HG02840 (cell line): ENCODE measurements around the gene LILRB1.
"Not testable (repeated sequence)": the region's sequence is repeated elsewhere in the genome, so short reads cannot be mapped to it uniquely, and the experiment has no call there.

Source experiments
- ATAC-seq: cut with Tn5 transposase; IDR thresholded peaks from one replicate; pipeline ENCODE4 v1.9.1; 2021; ENCODE audit warnings: mild to moderate bottlenecking, moderate library complexity, moderate number of reproducible peaks; ENCODE audit not compliant: unreplicated experiment, low FRiP score

LILRB1 gene

DNA sequence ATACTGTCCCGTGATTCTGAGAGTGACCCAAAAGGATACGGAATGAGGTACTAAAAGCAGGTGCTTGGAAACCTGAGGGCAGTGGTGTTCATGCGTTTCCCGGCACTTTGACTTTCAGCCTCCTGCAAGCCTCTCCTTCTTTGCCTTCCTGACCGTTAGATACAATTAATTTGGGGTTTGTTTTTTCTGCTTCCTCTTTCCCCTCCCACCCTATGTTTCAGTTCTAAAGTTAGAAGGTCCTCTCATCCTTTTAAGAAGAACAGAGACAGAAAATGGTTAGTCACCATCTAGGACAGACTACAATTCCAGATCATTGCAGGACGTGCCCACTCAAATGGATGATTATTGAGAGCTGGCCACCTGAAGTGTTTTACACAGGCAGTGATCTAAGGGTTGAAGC lies 30.7 kb downstream of the LILRB1 start:
- ATAC-seq = no peak

DNA sequence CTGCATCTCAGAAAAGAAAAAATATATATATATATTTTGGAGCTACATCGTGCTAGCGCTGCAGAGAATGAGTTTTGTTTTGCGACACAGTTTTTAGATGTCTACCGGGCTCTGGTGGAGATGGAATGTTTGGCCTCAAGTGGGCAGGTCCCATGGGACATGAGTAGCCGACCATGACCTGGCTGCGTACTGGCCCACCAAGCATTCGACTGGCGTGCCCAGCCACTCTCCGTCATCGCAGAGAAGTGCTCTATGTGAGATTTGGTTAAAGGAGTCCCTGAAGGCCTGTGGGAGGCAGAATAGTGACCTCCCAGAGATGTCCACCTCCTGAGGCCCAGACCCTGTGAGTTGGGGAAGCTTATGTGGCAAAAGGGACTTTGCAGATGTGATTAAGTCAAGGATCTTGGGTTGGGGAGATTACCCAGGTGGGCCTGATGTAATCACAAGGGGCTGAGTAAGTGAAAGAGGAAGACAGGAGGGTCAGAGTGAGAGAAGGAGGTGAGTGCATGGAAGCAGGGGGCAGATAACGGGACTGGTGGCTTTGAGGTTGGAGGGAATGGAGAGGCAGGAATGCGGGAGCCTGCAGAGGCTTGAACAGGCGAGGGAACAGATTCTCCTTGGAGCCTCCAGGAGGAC lies 31.7 kb downstream of the LILRB1 start:
- ATAC-seq = no peak

DNA sequence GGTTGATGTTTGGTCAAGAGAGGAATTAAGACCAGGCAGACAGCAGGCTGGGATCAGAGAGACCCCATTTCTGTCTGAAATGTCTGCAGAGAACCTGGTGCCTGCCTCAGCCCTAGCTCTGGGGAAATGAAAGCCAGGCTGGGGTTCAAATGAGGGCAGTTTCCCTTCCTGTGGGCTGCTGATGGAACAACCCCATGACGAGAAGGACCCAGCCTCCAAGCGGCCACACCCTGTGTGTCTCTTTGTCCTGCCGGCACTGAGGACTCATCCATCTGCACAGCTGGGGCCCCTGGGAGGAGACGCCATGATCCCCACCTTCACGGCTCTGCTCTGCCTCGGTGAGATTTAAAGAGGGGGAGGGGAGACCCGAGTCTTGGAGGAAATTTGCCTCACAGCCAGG lies 32.4 kb downstream of the LILRB1 start, which contains the start of gene LILRB4:
LILRB4 (plus strand) TSS at position 256 of the 400 bp plus-strand sequence; CDS start at position 305, 49 bp downstream.
- no peak for ATAC-seq

DNA sequence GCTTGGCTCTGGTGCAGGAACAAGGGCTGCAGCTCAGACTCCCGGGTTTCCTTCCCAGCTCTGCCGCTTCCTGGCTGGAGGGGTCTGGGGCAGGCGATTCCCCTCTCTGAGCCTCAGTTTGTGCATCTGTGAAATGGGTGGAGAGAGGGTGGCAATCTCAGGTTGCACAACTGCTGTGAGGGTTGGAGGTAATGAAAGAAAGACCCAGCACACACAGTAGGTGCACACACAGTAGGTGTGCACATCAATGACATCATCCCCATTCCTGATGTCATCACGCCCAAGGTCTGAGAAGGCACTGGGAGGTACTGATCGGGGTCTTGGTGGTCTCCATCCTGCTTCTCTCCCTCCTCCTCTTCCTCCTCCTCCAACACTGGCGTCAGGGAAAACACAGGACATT lies 35.2 kb downstream of the LILRB1 start:
- no peak for ATAC-seq

DNA sequence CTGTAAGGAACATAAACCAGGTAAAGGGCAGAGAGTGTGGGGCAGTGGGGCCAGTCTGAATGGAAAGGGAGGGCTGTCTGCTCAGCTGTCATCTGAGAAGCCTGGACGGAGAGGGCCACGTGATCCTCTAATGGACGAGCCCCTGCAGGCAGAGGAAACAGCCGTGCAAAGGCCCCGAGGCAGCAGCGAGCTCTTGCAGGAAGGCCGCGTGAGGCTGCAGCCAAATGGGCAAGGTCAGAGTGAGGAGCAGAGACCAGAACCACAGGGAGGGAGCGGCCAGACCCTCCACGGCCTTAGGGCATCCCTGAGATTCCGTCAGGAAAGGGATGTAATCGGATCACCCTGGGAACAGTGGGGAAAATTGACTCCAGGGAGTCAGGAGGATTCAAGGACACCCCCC lies 36.9 kb downstream of the LILRB1 start:
- ATAC-seq = no peak

DNA sequence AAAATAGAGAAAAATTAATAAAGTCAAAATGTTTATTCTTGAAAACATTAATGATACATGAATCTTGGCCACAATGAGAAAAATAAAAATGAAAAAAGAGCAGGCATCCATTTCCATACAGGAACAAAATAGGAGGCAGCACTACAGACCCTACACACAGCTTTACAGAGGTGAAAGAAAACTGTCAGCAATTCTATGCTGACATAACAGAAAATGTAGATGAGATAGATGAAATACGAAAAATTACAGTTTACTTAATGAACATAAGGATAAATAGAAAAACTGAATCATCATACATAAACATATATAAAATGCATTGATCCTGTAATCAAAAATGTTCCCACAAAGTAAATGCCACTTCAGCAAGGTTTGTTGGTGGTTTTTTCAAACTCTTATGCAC lies 38.1 kb downstream of the LILRB1 start:
- ATAC-seq = no peak

DNA sequence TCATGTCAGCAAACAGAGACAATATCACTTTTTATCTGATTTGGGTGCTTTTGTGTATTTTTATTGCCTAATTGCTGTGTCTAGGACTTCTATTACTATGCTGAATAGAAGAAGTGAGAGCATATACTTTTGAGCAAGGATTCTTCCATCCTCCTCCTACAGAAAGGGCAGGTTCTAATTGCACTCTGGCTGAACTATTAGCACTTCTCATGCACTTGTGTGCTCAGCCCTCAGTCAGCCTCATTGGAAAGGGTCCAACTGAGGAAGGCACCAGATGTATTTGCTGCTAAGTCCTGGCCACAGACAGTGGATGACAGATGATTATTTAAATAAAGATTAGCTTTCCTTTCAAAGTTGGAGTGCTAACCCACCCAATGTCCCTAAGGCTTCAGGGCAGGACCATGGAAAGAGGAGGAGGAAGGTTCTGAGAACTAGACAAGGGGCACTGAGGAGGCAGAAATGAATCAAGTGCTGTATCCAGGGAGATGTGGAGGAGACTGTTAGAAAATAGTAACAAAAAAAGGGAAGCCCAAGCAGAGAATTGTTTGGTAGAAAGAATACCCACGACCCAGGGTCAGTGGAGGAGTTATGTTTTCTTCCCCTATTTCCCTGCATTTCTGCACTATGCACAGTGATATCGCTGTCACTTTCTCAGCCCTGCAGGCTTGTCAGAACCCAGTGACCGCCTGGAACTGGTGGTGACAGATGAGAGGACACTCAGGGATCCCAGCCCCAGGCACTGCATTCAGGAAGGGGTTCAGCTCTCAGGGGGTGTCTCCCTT lies 40.5 kb downstream of the LILRB1 start:
- ATAC-seq = no peak

DNA sequence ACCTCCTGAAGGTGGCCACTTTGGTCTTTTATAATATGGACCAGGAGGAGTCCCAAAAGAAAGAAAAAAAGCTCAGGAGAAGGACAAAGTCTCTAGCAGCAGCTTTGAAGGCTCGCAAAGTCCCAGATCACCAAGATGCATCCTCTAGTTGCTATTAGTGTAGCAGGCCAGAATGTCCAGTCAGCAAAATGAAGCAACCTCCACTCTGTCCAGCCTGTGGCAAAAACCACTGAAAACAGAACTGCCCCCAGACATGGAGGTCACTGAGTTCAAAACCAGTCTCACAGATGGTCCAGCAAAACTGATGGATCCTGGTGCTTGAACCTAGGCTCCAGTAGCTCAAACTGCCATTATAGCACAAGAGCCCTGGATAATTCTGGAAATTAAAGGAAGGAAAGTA lies 42.9 kb downstream of the LILRB1 start:
- ATAC-seq = no peak

DNA sequence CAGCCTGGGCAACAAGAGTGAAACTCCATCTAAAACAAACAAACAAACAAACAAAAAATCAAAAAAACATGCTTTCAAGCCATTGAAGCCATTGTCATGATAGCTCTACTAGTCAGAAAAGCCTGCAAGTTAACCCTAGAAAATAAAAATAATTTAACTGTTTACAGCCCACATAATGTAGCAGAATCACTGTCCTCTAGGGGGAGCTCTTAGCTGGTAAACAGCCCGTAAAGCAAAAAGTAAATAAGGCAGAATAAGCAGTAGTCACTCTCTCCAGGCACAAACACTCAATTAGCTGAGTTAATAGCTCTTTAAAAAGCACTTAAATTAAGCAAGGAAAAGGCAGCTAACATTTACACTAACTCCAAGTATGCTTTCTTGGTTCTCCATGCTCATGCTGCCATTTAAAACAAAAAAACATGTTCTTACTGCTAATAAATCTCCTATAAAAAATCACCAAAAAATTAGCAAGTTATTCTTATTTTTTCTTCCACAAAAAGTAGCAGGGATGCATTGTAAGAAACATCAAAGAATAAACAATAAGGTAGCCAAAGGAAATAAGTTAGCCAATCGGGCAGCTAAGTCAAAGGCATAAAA lies 43.8 kb downstream of the LILRB1 start:
- no peak for ATAC-seq

DNA sequence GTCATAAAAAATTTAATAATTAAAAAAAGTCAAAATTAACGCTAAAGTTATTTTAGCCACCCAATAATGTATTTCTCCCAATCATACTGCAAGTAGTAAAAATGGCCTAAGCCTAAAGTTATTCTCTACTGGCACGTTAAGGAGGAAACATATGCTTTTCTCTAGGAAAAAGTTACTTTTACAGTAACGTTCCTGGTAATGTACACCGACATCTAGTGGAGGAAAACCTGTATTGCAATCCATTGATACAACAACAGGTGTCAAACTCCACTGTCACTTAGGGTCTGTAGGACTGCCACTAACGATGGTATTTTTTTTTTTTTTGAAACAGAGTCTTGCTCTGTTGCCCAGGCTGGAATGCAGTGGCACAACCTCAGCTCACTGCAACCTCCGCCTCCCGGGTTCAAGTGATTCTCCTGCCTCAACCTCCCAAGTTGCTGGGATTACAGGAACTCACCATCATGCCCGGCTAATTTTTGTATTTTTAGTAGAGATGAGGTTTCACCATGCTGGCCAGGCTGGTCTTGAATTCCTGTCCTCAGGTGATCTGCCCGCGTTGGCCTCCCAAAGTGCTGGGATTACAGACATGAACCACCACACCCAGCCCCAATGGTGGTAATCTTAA lies 46.0 kb downstream of the LILRB1 start:
- not testable (repeated sequence) for ATAC-seq

DNA sequence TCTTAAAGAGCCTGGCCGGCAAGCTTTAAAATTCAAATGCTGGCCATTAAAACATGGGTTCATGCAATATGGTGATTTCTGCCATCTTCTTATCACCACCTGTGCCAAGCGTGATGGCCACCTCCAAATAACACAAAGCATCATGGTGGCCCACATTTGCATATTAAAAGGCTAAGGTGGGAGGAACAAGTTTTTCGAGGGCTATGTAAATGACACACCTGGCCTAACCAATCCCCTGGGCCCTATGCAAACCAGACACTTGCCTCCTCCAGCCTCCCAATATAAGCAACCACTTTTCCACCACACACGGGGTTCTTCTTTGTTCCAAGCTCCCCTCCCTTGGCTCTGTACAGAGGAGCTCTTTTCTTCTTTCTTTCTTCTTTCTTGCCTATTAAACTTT lies 46.9 kb downstream of the LILRB1 start:
- no peak for ATAC-seq

DNA sequence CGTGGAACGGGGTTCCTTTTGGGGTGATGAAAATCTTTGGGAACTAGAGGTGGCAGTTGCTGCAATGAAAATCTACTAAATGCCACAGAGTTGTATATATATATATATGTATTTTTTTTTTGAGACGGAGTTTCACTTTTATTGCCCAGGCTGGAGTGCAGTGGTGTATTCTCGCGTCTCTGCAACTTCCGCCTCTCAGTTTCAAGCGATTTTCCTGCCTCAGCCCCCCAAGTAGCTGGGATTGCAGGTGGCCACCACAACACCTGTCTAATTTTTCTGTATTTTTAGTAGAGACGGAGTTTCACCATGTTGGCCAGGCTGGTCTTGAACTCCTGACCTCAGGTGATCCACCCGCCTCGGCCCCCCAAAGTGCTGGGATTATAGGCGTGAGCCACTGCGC lies 51.3 kb downstream of the LILRB1 start:
- not testable (repeated sequence) for ATAC-seq

DNA sequence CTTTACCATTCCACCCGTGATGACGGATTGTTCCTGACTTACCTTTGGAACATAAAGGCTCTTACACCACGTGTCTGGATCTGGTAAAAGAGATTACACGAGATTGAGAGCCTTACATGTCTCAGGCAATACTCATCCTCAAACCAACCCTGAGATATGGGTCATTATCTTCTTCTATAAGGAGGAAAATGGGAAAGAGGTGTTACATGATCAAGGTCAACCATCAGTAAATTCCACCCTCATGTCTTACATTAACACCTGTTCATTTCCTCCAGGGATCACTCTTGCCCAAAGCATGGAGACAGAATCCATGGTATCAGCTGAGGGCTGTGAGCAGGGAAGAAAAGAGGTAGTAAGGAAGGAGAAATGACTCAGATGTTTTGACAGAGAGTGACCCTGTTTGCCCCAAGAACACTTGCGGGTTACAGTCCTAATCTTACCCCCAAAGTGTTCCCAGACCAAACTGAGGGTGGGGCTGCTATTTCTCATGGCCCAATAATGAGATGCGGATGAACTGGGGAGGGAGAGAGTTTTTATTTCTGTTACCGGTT lies 52.1 kb downstream of the LILRB1 start:
- ATAC-seq = no peak

DNA sequence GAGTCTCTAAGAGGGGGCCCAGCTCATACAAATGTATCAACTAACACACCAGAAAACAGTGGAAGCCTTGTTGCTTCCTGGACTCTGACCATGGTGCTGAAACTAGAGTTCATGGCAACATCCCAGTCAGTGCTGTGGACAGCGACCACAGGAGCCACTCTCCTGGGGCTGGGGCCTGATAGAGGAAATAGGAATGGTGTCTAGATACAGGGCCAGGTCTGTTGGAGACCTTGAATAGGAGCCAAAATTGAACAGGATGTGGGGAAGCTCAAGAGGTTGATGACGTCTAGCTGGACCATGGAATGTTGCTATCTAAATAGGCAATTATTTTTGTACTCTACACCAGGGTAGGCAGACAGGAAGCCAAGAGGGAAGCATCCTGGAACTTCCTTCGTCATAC lies 54.2 kb downstream of the LILRB1 start:
- no peak for ATAC-seq
